ENCODE measurements around the gene PTTG2.

- no peak for TF ChIP-seq POLR2AphosphoS5 (IDR thresholded peaks at IDR 0.05)
- TF ChIP-seq POLR2A (IDR thresholded peaks at IDR 0.05): no peak
- TF ChIP-seq CTCF (IDR thresholded peaks at IDR 0.05): no peak
Observed at GRCh38 chr4:37958932-37959331, 1.3 kb upstream of the PTTG2 start.
